HFF-Myc (cell line): Measurements from ENCODE around the gene IL1RL2.

ENCODE experiments used
- DNase-seq: peaks from one replicate; pipeline ENCODE4 v3.0.0-alpha.2; 2011; ENCODE audit warnings: low read depth; ENCODE audit errors: extremely low read depth
- H3K4me3 ChIP-seq: replicated peaks from 2 replicates; pipeline ENCODE4 v1.5.1; 2011; ENCODE audit warnings: low read depth, mild to moderate bottlenecking, control low read depth, low read length
- TF ChIP-seq, protein P1 (sequence below): IDR thresholded peaks from 2 replicates; pipeline ENCODE4 v1.5.1; 2012; ENCODE audit warnings: mild to moderate bottlenecking, low read depth, low read length, control low read depth; ENCODE audit errors: missing control alignments

Gene IL1RL2

DNA sequence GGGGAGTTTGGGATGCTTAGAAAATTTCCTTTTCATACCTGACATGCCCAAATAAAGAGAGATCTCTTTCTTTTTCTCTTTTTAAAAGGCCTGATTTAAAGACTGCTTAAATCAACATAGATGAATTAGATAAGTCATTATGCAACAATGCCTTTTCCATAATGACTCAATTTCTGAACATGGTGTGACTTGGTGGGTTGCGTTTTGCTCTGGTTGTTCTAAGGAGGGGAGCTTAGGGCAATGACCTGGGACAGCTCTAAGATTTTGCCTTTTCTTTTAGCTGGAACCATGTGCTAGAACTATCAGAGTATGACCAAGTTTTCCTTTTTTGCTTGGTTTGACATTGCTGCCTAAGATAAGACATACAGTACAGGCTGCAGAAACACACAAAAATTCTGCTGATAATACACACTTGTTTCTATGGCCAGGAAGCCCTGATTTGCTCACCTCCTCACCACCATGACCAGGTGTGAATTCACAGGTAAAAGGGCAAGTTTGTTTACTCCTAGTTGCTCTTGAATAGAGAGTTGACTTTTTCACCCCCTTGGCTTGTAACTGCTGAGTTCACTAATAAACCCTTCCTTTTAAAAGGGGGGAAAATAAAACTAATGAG is 66.4 kb downstream of the IL1RL2 start:
- no peak overlapping the region for H3K4me3 ChIP-seq
- TF ChIP-seq, protein P1, sequence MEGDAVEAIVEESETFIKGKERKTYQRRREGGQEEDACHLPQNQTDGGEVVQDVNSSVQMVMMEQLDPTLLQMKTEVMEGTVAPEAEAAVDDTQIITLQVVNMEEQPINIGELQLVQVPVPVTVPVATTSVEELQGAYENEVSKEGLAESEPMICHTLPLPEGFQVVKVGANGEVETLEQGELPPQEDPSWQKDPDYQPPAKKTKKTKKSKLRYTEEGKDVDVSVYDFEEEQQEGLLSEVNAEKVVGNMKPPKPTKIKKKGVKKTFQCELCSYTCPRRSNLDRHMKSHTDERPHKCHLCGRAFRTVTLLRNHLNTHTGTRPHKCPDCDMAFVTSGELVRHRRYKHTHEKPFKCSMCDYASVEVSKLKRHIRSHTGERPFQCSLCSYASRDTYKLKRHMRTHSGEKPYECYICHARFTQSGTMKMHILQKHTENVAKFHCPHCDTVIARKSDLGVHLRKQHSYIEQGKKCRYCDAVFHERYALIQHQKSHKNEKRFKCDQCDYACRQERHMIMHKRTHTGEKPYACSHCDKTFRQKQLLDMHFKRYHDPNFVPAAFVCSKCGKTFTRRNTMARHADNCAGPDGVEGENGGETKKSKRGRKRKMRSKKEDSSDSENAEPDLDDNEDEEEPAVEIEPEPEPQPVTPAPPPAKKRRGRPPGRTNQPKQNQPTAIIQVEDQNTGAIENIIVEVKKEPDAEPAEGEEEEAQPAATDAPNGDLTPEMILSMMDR = no peak

DNA sequence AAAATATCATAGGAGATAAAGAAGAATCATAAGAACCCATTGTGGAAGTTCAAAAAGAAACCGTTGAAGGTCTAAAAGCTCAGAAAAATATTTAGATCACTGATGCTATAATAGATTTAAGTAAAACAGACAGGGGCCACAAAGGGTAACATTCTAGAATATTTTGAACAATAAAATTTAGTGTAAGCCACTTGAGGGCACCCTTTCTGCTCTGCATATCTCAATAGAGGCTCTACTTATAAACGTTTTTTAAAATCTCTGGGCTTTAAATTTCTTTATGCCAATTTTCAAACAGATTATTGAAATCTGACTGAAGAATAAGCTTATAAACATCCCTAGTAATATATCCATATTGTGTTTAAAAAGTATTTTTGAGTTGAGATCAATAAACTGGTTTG is 66.9 kb downstream of the IL1RL2 start:
- TF ChIP-seq, protein P1 = no peak
- no peak for DNase-seq
- no peak overlapping the region for H3K4me3 ChIP-seq

More for the DNA sequence above, 66.4 kb downstream of the IL1RL2 start:
- DNase-seq = no peak

DNA sequence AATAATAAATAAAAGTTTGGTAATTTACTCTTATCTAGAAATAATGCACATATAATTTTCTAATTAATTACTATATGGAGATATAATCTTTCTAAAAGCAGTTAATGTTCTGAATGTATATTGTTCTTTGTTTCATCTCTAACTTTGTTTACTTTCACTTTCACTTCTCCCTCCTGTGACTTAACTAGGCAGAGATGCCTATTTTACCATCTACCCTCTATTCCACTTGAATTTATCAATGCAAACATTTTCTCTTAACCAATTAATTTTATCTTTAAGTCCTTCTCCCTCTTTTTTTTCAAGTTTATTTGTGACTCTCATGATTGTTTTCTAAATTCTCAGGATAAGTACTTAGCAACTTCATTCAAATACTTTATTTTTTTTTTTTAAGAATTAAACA is 69.5 kb downstream of the IL1RL2 start:
- H3K4me3 ChIP-seq = no peak overlapping the region
- no peak for DNase-seq
- TF ChIP-seq, protein P1 = no peak

DNA sequence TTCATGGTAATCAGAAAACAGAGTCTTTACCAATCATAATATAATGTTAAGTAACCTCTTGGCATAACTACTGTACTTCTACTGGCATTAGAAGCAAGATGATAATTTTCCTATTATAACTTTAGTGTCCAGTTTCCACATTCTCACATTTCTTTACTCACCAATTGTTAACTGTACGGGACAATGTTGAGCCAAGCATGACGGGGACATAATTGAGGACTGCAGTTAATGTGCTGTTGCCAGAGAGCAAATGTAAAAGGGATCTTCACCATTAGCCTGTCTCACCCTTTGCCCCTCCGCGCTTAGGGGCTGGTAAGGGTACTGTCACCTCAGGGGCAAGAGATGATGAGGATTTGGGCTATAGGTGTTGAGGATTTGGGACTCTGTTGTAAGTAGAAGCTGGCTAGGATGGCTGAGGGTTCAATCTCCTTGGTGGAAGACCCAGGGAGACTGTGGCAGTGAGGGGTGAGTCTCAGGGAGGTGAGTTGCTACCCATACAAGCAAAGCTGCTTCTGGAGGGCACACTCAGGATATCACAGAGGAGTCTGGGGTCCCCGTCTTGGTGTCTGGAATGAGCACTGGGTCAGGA is 70.1 kb downstream of the IL1RL2 start:
- no peak for DNase-seq
- H3K4me3 ChIP-seq = no peak overlapping the region
- TF ChIP-seq, protein P1 = no peak

DNA sequence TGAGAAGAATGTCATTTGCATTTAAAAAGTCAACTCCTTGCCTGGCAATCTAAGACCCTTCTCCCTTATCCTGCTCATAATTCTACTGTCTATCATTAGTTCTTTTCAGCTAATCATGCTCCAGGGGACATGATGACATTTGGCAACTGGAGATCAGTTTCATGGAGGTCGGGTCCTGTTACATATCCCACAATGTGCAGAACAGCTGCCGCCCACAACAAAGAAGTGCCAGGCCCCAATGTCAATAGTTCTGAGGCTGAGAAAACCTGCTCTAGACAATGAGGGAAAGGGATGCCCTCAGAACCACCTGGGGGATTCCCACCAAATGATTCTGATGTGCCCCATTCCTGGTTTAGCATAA is 71.2 kb downstream of the IL1RL2 start:
- DNase-seq = no peak
- H3K4me3 ChIP-seq = no peak overlapping the region

DNA sequence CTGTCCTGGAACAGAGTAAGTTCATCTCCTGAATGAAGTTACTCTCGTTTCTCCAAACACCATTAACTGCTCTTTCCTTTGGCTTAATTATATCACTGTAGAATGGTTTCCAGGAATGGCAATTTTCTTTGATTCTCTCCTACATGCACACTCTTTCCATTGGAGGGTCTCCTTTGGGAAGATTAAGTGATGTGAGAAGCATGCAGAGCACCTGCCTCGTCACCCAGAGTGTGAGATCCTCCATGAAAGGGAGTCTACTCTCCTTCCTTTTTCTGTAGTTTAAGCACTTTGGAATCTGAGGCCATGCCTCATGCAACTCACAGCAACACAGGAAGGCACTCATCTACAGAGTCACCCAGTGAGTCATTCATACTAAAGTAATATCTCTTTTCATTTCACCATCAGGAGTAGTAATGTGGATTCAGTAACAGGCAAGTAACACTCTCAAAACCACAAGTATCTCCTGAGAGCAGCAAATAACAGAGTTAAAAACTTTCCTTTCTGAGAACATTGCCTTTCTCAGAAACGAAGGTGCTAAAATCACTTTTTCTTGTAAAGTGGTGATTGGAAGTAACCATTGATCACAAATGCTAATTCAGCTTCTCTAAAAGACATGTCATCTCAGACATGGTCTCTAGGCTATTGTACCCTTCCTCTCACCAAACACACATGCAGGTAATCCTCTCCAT is 71.7 kb downstream of the IL1RL2 start:
- DNase-seq = peak; percentile 58
- TF ChIP-seq, protein P1 = no peak
- H3K4me3 ChIP-seq = no peak overlapping the region

More for the DNA sequence above, 71.2 kb downstream of the IL1RL2 start:
- TF ChIP-seq, protein P1 = no peak
